Heart right ventricle (tissue), 16 donors: Measurements from ENCODE around the gene UTP25. TPM values are rescaled to one million over a fixed set of nuclear protein-coding genes. Genes with fewer than 3 reads are reported as not detected.

ENCODE experiments used
- ATAC-seq, 8 donors: fragments of 200-7000 bp; cut with Tn5 transposase; one replicate each; pipeline ENCODE4 v1.9.1; 2020; ENCODE audit warnings: mild to moderate bottlenecking in 8 of 8, moderate library complexity in 8 of 8, moderate number of reproducible peaks in 1 of 8
- DNase-seq, 2 donors: peaks; one replicate each; pipeline ENCODE4 v3.0.0-alpha.2; 2020
- H3K27ac ChIP-seq, 10 donors: fragments of 200-600 bp; sonication (generic) in 2 of 10; one replicate each; pipeline versions ENCODE4 v1.5.0 to v1.8.0; 2020 to 2022; ENCODE audit warnings: mild to moderate bottlenecking in 3 of 10
- H3K27me3 ChIP-seq, 7 donors: fragments of 200-600 bp; one replicate each; pipeline ENCODE4 v1.8.0; 2021 to 2022; ENCODE audit warnings: mild to moderate bottlenecking in 2 of 7
- H3K36me3 ChIP-seq, 9 donors: fragments of 200-600 bp; sonication (generic) in 1 of 9; one replicate each; pipeline versions ENCODE4 v1.5.0 to v1.8.0; 2020 to 2022; ENCODE audit warnings: mild to moderate bottlenecking in 2 of 9
- H3K4me1 ChIP-seq, 9 donors: fragments of 200-600 bp; sonication (generic) in 1 of 9; one replicate each; pipeline versions ENCODE4 v1.5.0 to v1.8.0; 2020 to 2022; ENCODE audit warnings: mild to moderate bottlenecking in 4 of 9
- H3K4me3 ChIP-seq, 10 donors: fragments of 200-600 bp; sonication (generic) in 2 of 10; one replicate each; pipeline versions ENCODE4 v1.5.0 to v1.8.0; 2020 to 2022; ENCODE audit warnings: mild to moderate bottlenecking in 7 of 10, moderate library complexity in 2 of 10
- H3K9me3 ChIP-seq, 11 donors: fragments of 200-600 bp in 10 of 11; sonication (generic) in 2 of 11; one replicate each; pipeline versions ENCODE4 v1.5.0 to v1.8.0; 2013 to 2022; ENCODE audit warnings: mild to moderate bottlenecking in 2 of 11, control low read depth in 1 of 11, moderate library complexity in 1 of 11
- WGBS, 2 donors: extraction: QIAGEN DNeasy Blood & Tissue Kit; methylation state at CpG; one replicate each; pipeline ENCODE4 v1.1.7; 2013; ENCODE audit warnings: inconsistent platforms in 1 of 2; 5-methylcytosine and 5-hydroxymethylcytosine counted together
- intact Hi-C, 10 donors: fragments of 100-400 bp; cut with DNase I; formaldehyde crosslinking; loops; one replicate each; pipeline versions ENCODE4 v1.11.1 to v1.14.2; 2022
- polyA plus RNA-seq, 2 donors: library from polyadenylated mRNA; stranded (reverse); fragments of 200-250 nt; gene quantifications; one replicate each; pipeline ENCODE4 v1.2.3, GENCODE V29; 2013
- total RNA-seq, 10 donors: library from RNA; stranded (reverse); fragmentation: NEBNext Ultra II Directional in 3 of 10; extraction: Animal tissue kit (Norgen Biotek cat#: 25700) in 3 of 10; gene quantifications; one replicate each; pipeline versions ENCODE4 v1.2.1 to v1.2.4, GENCODE V29; 2021 to 2023
- TF ChIP-seq, protein P1 (sequence below), 9 donors: fragments of 200-600 bp; sonication (generic) in 2 of 9; IDR thresholded peaks; one replicate each; pipeline versions ENCODE4 v1.5.0 to v1.8.0; 2021 to 2022; ENCODE audit warnings: antibody characterized with exemption in 9 of 9, mild to moderate bottlenecking in 5 of 9, moderate library complexity in 1 of 9
- donor health status: Arrhythmogenic right ventricular cardiomyopathy.
- donor health status: ischemic (EF 13 %, LVEDD 7.1; RV severe dilation, severe dysfunction).
- donor health status: healthy with polysubstance abuse.
- donor health status: DM: no; HTN: yes; CAD: no.
- donor health status: DM: no; HTN: no; CAD: no.
- donor health status: ischemic (EF 25% LVEDD 6.9; RV normal size, moderate dysfunction).
- donor health status: ischemic (EF 25% LVEDD 5.7; RV mildly dilated, moderate dysfunction).
- donor health status: healthy.
- donor health status: DM: yes; HTN: yes; CAD: no.
- donor health status: Ischemic cardiomyopathy.
- donor health status: ischemic (EF 35%, LVEDD 5.7; RV mildly dilated, moderate dysfunction).
- donor health status: nonischemic (EF 11% LVEDD 7.7; RV severe dilation, severe dysfunction).
- donor health status: DM: yes; HTN: yes; CAD: no.
- donor health status: PGD.
- donor health status: ischemic (EF 29% LVEDD 5.4; RV normal size, mild dysfunction).
- donor health status: nonischemic (EF 23%, LVEDD 6.1; RV moderate dilation, normal function).

UTP25 gene
- total and polyA plus RNA-seq, 12 donors, result 0.73 to 4.2 (median 3.1) TPM

DNA sequence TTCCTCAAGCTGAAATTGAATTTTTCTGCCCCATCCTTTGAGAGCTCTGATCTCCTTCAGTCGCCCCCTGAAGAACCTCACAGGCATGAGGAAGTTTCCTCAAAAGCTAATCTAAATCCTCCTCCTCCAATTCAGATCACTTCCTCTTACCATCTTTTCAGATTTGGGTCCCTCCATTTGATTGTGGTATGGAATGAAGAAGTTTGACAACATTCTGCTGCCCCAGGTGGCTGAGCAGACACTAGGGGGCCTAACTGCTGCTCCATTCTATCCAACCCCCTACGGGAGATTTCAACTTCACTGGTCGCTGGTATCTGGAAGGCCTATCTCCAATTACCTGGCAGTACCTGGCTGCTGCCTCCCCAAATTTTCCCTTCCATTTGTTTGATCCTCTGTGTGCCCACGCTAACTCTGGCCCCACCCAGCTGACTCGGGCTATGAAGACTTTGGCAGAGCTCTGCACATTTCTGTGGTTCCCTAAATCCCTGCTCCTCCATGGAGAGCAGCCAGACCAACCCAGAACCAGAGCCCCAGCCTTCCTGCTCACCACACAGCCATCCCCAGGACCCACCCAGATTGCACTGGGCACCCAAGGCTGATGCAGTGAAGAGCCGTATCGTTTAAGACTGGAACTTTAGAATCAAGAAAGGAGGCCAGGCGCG lies 29.7 kb upstream of the UTP25 start:
- ATAC-seq (no peak), DNase-seq (no peak)
- Histone ChIP-seq H3K27ac (no peak overlapping the region), H3K4me1 (peaks cover 4 to 33% (median 16%) of the 10 kb centered on the region in 9 donors), H3K36me3 (peaks cover 0 to 17% (median 0%) of the 10 kb centered on the region in 9 donors), H3K27me3 (peaks cover 0 to 18% (median 0%) of the 10 kb centered on the region in 7 donors), H3K4me3 (no peak overlapping the region), H3K9me3 (no peaks in the 10 kb centered on the region)
- TF ChIP-seq, protein P1, sequence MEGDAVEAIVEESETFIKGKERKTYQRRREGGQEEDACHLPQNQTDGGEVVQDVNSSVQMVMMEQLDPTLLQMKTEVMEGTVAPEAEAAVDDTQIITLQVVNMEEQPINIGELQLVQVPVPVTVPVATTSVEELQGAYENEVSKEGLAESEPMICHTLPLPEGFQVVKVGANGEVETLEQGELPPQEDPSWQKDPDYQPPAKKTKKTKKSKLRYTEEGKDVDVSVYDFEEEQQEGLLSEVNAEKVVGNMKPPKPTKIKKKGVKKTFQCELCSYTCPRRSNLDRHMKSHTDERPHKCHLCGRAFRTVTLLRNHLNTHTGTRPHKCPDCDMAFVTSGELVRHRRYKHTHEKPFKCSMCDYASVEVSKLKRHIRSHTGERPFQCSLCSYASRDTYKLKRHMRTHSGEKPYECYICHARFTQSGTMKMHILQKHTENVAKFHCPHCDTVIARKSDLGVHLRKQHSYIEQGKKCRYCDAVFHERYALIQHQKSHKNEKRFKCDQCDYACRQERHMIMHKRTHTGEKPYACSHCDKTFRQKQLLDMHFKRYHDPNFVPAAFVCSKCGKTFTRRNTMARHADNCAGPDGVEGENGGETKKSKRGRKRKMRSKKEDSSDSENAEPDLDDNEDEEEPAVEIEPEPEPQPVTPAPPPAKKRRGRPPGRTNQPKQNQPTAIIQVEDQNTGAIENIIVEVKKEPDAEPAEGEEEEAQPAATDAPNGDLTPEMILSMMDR (IDR thresholded peaks at IDR 0.05), result peak in 1 of 9 donors; percentile 7
- intact Hi-C loops, result no loop called here
- 83 to 86% methylated on average over 9 of the region's 9 CpGs for WGBS, 2 donors

DNA sequence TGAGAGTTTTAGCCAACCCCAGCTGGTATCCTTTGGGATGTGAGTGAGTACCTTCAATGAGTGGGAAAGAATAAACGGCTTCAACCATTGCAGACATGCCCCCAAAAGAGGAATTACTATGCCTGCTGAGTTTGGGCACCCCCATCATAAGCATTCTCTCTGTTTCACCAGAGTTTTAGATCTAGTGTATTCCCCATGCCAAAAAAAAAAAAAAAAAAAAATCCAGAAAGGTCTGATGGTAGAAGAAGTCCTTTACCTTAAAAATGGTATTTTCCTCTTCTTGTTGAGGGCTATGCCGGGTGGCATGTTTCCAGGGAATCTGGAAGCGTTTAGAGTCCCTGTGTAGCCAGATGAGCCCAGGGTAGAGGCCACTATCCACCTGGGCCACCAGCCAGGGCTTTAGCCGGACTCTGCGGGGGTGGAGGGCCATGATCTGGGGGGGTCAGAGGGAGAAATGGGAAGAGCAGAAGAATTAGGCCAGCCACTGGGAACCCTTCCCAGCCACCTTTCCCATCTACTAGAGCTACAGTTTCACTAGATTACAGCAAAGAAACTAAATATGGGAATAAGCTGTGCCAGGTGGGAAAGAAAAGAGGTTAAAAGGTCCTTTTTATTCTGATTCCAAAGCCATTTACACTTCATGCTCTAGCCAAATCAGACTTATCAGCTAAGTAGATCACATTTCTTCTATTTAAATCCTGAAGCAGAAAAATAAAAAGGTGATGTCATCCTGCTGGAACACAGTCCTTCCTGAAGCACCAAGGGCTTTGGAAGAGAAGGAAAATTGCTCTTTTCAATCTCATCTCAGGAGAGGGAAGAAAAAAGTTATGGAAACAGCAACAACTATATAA lies 26.6 kb upstream of the UTP25 start:
- intact Hi-C loops, result no loop called here
- DNase-seq, result peak in 1 of 2 donors; percentile 72
- WGBS, 2 donors, result 37 to 48% methylated on average over 5 of the region's 5 CpGs

DNA sequence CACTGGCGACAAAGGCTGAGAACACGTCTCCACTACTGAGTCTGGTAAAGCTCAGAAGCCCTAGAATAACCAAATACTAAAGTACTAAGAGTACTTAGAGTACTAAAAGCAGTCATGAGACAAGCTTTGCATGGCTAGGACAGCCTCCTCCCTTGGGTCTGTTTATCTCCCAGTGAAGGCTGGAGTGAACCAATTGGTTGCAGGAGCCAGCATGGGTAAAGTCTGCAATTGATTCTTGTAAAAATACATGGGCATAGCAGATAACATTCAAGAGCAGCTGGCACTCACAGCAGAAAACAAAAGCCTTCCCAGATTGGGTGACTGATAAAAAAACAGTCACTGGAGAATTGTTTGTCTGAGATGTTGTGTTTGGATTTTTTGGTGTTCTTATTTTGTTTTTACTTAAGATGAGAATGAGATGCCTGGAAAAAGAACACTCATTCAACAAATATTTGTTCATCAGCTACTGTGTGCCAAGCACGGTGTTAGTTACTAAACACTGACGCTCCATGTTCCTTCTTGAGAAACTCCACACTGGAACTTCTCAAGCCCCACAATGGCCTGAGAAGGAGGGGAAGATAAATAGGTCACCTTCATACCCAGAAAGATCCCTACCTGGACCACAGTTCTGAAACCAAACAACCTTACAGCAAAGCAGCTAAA lies 25.5 kb upstream of the UTP25 start:
- Histone ChIP-seq H3K9me3 (no peaks in the 10 kb centered on the region), H3K27me3 (no peaks in the 10 kb centered on the region), H3K27ac (peak overlapping the region; percentile 34 to 89 (median 71)), H3K4me1 (peaks cover 4 to 47% (median 22%) of the 10 kb centered on the region in 9 donors), H3K4me3 (peak overlapping the region in 8 of 10 donors; percentile 1 to 41 (median 20)), H3K36me3 (no peaks in the 10 kb centered on the region)
- WGBS, 2 donors, result 62 to 63% methylated on average over 4 of the region's 4 CpGs
- intact Hi-C loops, result no loop called here
- TF ChIP-seq, protein P1 (IDR thresholded peaks at IDR 0.05), result no peak
- peak in 6 of 8 donors; percentile 39 to 78 (median 52) for ATAC-seq
- DNase-seq, result no peak

More for the DNA sequence above, 26.6 kb upstream of the UTP25 start:
- TF ChIP-seq, protein P1 (IDR thresholded peaks at IDR 0.05), result no peak
- H3K36me3 ChIP-seq, result no peaks in the 10 kb centered on the region
- H3K4me1 ChIP-seq, result peaks cover 4 to 41% (median 20%) of the 10 kb centered on the region in 9 donors
- peak in 6 of 8 donors; percentile 36 to 81 (median 74) for ATAC-seq
- peak overlapping the region; percentile 34 to 89 (median 71) for H3K27ac ChIP-seq
- H3K27me3 ChIP-seq, result no peaks in the 10 kb centered on the region
- peak overlapping the region in 7 of 10 donors; percentile 1 to 41 (median 25) for H3K4me3 ChIP-seq
- no peaks in the 10 kb centered on the region for H3K9me3 ChIP-seq

DNA sequence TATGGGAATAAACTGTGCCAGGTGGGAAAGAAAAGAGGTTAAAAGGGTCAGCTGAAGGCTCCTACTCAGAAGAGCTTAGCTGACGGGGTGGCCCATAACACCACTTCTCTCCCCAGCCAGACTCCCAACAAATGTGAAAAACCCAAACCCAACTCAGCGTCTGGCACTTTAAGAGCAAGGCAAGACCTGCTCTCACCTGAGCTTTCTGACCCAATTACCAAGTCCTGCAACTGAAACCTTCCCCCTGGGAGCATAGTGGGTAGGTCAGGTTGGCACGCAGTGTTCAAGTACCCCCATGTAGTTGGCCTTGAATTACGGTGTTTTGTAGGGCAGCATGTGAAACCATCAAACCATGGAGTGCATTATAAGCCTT lies 25.0 kb upstream of the UTP25 start:
- DNase-seq (no peak), ATAC-seq (no peak)
- Histone ChIP-seq H3K4me3 (no peak overlapping the region), H3K27ac (peak overlapping the region in 5 of 10 donors; percentile 59 to 89 (median 75)), H3K36me3 (no peaks in the 10 kb centered on the region), H3K9me3 (no peaks in the 10 kb centered on the region), H3K27me3 (no peaks in the 10 kb centered on the region), H3K4me1 (peaks cover 4 to 52% (median 25%) of the 10 kb centered on the region in 9 donors)
- WGBS, 2 donors, result 92% methylated on average over 4 of the region's 4 CpGs
- intact Hi-C loops, result no loop called here
- TF ChIP-seq, protein P1 (IDR thresholded peaks at IDR 0.05), result no peak
